ENCODE measurements around the gene KIAA0040. TPM values are rescaled to one million over a fixed set of nuclear protein-coding genes. Genes with fewer than 3 reads are reported as not detected.

The KIAA0040 gene
- 10 to 100 TPM; 16.1 to 19.7 (median 17.0) TPM for total RNA-seq

- H3K4me3 Mint-ChIP-seq, result peak within 1 kb of the TSS; percentile 89
- H3K27me3 Mint-ChIP-seq (ENCODE audit: low read depth), result no peaks in the 10 kb centered on the region
- ATAC-seq, result peak; percentile 65 to 66
- peaks cover 54% of the 10 kb centered on the region for H3K4me1 Mint-ChIP-seq (ENCODE audit: low read depth)
- peak; percentile 55 for DNase-seq
- no peaks in the 10 kb centered on the region for H3K9me3 Mint-ChIP-seq
- H3K36me3 Mint-ChIP-seq (ENCODE audit: insufficient read depth), result peaks cover 6% of the 10 kb centered on the region
These were observed at the start of gene KIAA0040 for GRCh38 chr1:175192630-175193526. TSS of gene KIAA0040 (minus strand) at chr1:175192776. CDS start at chr1:175161013, 31,763 bp downstream.

- H3K9me3 Mint-ChIP-seq, result peaks cover 6% of the 10 kb centered on the region
These were observed 44.8 kb upstream of the KIAA0040 start for GRCh38 chr1:175237389-175237788.

GRCh38 chr1:175234639-175235038 is 42.1 kb upstream of the KIAA0040 start:
- H3K9me3 Mint-ChIP-seq, result peaks cover 3% of the 10 kb centered on the region
- H3K27me3 Mint-ChIP-seq (ENCODE audit: low read depth), result no peaks in the 10 kb centered on the region
- H3K4me3 Mint-ChIP-seq, result no peak overlapping the region
- no peak for DNase-seq
- peaks cover 27% of the 10 kb centered on the region for H3K4me1 Mint-ChIP-seq (ENCODE audit: low read depth)
- no peaks in the 10 kb centered on the region for H3K36me3 Mint-ChIP-seq (ENCODE audit: insufficient read depth)
- ATAC-seq, result no peak

More at GRCh38 chr1:175237389-175237788, 44.8 kb upstream of the KIAA0040 start:
- H3K4me1 Mint-ChIP-seq (ENCODE audit: low read depth), result peaks cover 27% of the 10 kb centered on the region
- no peak for DNase-seq
- no peaks in the 10 kb centered on the region for H3K27me3 Mint-ChIP-seq (ENCODE audit: low read depth)
- no peaks in the 10 kb centered on the region for H3K36me3 Mint-ChIP-seq (ENCODE audit: insufficient read depth)
- no peak overlapping the region for H3K4me3 Mint-ChIP-seq
- no peak for ATAC-seq

- no peak for ATAC-seq
- H3K36me3 Mint-ChIP-seq (ENCODE audit: insufficient read depth), result no peaks in the 10 kb centered on the region
- H3K4me3 Mint-ChIP-seq, result no peak overlapping the region
- no peaks in the 10 kb centered on the region for H3K9me3 Mint-ChIP-seq
- no peak for DNase-seq
- H3K4me1 Mint-ChIP-seq (ENCODE audit: low read depth), result peaks cover 24% of the 10 kb centered on the region
- H3K27me3 Mint-ChIP-seq (ENCODE audit: low read depth), result no peaks in the 10 kb centered on the region
These were observed 39.8 kb upstream of the KIAA0040 start for GRCh38 chr1:175232335-175232734.

- H3K9me3 Mint-ChIP-seq, result no peaks in the 10 kb centered on the region
- ATAC-seq, result no peak
- no peak overlapping the region for H3K4me3 Mint-ChIP-seq
- no peaks in the 10 kb centered on the region for H3K27me3 Mint-ChIP-seq (ENCODE audit: low read depth)
- H3K4me1 Mint-ChIP-seq (ENCODE audit: low read depth), result peaks cover 2% of the 10 kb centered on the region
- no peaks in the 10 kb centered on the region for H3K36me3 Mint-ChIP-seq (ENCODE audit: insufficient read depth)
- DNase-seq, result no peak
These were observed 33.2 kb upstream of the KIAA0040 start for GRCh38 chr1:175225805-175226129.

GRCh38 chr1:175222296-175222938 is 29.8 kb upstream of the KIAA0040 start:
- Mint-ChIP-seq H3K27me3 (ENCODE audit: low read depth) (no peaks in the 10 kb centered on the region), H3K36me3 (ENCODE audit: insufficient read depth) (no peaks in the 10 kb centered on the region), H3K4me3 (no peak overlapping the region), H3K9me3 (no peaks in the 10 kb centered on the region), H3K4me1 (ENCODE audit: low read depth) (peaks cover 14% of the 10 kb centered on the region)
- ATAC-seq (no peak), DNase-seq (no peak)

GRCh38 chr1:175221557-175222175 is 29.1 kb upstream of the KIAA0040 start:
- Mint-ChIP-seq H3K4me3 (no peak overlapping the region), H3K27me3 (ENCODE audit: low read depth) (no peaks in the 10 kb centered on the region), H3K4me1 (ENCODE audit: low read depth) (peaks cover 14% of the 10 kb centered on the region), H3K9me3 (no peaks in the 10 kb centered on the region), H3K36me3 (ENCODE audit: insufficient read depth) (no peaks in the 10 kb centered on the region)
- ATAC-seq, result no peak
- DNase-seq, result no peak

GRCh38 chr1:175220853-175221556 is 28.4 kb upstream of the KIAA0040 start:
- Mint-ChIP-seq H3K9me3 (no peaks in the 10 kb centered on the region), H3K27me3 (ENCODE audit: low read depth) (no peaks in the 10 kb centered on the region), H3K4me3 (no peak overlapping the region), H3K36me3 (ENCODE audit: insufficient read depth) (no peaks in the 10 kb centered on the region), H3K4me1 (ENCODE audit: low read depth) (peaks cover 14% of the 10 kb centered on the region)
- ATAC-seq (no peak), DNase-seq (no peak)

GRCh38 chr1:175219774-175220173 is 27.2 kb upstream of the KIAA0040 start:
- ATAC-seq (no peak), DNase-seq (no peak)
- Mint-ChIP-seq H3K4me1 (ENCODE audit: low read depth) (peaks cover 14% of the 10 kb centered on the region), H3K36me3 (ENCODE audit: insufficient read depth) (no peaks in the 10 kb centered on the region), H3K9me3 (no peaks in the 10 kb centered on the region), H3K27me3 (ENCODE audit: low read depth) (no peaks in the 10 kb centered on the region), H3K4me3 (no peak overlapping the region)

GRCh38 chr1:175218786-175219434 is 26.3 kb upstream of the KIAA0040 start:
- H3K36me3 Mint-ChIP-seq (ENCODE audit: insufficient read depth), result no peaks in the 10 kb centered on the region
- H3K4me1 Mint-ChIP-seq (ENCODE audit: low read depth), result peaks cover 13% of the 10 kb centered on the region
- H3K4me3 Mint-ChIP-seq, result no peak overlapping the region
- ATAC-seq (no peak), DNase-seq (no peak)
- H3K9me3 Mint-ChIP-seq, result no peaks in the 10 kb centered on the region
- no peaks in the 10 kb centered on the region for H3K27me3 Mint-ChIP-seq (ENCODE audit: low read depth)

GRCh38 chr1:175217721-175218531 is 25.4 kb upstream of the KIAA0040 start:
- H3K4me1 Mint-ChIP-seq (ENCODE audit: low read depth), result peaks cover 18% of the 10 kb centered on the region
- no peaks in the 10 kb centered on the region for H3K9me3 Mint-ChIP-seq
- no peak for ATAC-seq
- H3K36me3 Mint-ChIP-seq (ENCODE audit: insufficient read depth), result no peaks in the 10 kb centered on the region
- H3K27me3 Mint-ChIP-seq (ENCODE audit: low read depth), result no peaks in the 10 kb centered on the region
- no peak overlapping the region for H3K4me3 Mint-ChIP-seq
- DNase-seq, result no peak

- Mint-ChIP-seq H3K36me3 (ENCODE audit: insufficient read depth) (no peaks in the 10 kb centered on the region), H3K27me3 (ENCODE audit: low read depth) (no peaks in the 10 kb centered on the region), H3K4me3 (no peak overlapping the region), H3K4me1 (ENCODE audit: low read depth) (peaks cover 31% of the 10 kb centered on the region), H3K9me3 (no peaks in the 10 kb centered on the region)
- ATAC-seq (no peak), DNase-seq (no peak)
These were observed 23.9 kb upstream of the KIAA0040 start for GRCh38 chr1:175216444-175216843.

GRCh38 chr1:175211656-175212055 is 19.1 kb upstream of the KIAA0040 start:
- Mint-ChIP-seq H3K4me1 (ENCODE audit: low read depth) (peaks cover 66% of the 10 kb centered on the region), H3K27me3 (ENCODE audit: low read depth) (no peaks in the 10 kb centered on the region), H3K9me3 (no peaks in the 10 kb centered on the region)

More at GRCh38 chr1:175211656-175212055, 19.1 kb upstream of the KIAA0040 start:
- no peak overlapping the region for H3K4me3 Mint-ChIP-seq
- no peak for ATAC-seq
- no peak for DNase-seq
- H3K36me3 Mint-ChIP-seq (ENCODE audit: insufficient read depth), result no peaks in the 10 kb centered on the region

All from activated T-cell treated with anti-CD3 and anti-CD28 coated beads, Interleukin-2, amount 50 U/mL, for 4 hours (primary cell).